ENCODE results near the gene CAMK1. TPM values are rescaled to one million over a fixed set of nuclear protein-coding genes. Genes with fewer than 3 reads are reported as not detected.

The CAMK1 gene
- total RNA-seq, 1 donor from 2014 or later, result 56.1 TPM

Other genes starting within 250 kb of the CAMK1 start
- 48.4 TPM for gene LHFPL4, start 216.1 kb downstream of the CAMK1 start, total RNA-seq
- gene MTMR14, start 120.4 kb downstream of the CAMK1 start, total RNA-seq, result 16.2 TPM
- 0.31 TPM for gene CPNE9, start 66.1 kb downstream of the CAMK1 start, total RNA-seq
- 16.8 TPM for gene BRPF1, start 38.2 kb downstream of the CAMK1 start, total RNA-seq
- gene OGG1, start 20.0 kb downstream of the CAMK1 start, total RNA-seq, result 61.3 TPM
- 28.1 TPM for gene TADA3, start 22.5 kb upstream of the CAMK1 start, total RNA-seq
- 162 TPM for gene ARPC4, start 23.1 kb upstream of the CAMK1 start, total RNA-seq
- gene TTLL3, start 40.3 kb upstream of the CAMK1 start, total RNA-seq, result 16.5 TPM
- gene RPUSD3, start 74.1 kb upstream of the CAMK1 start, total RNA-seq, result 20.9 TPM
- not detected for gene CIDEC, start 110.3 kb upstream of the CAMK1 start, total RNA-seq
- gene JAGN1, start 120.7 kb upstream of the CAMK1 start, total RNA-seq, result 17.8 TPM
- gene IL17RE, start 132.9 kb upstream of the CAMK1 start, total RNA-seq, result not detected
- gene IL17RC, start 147.2 kb upstream of the CAMK1 start, total RNA-seq, result 4.5 TPM
- 17.5 TPM for gene CRELD1, start 163.9 kb upstream of the CAMK1 start, total RNA-seq
- gene PRRT3, start 182.5 kb upstream of the CAMK1 start, total RNA-seq, result 4.1 TPM
- 31.4 TPM for gene EMC3, start 216.9 kb upstream of the CAMK1 start, total RNA-seq